Fibroblast of the aortic adventitia (primary cell): Measurements from ENCODE around the gene TEC. TPM values are rescaled to one million over a fixed set of nuclear protein-coding genes. Genes with fewer than 3 reads are reported as not detected.
"Not testable (repeated sequence)": the region's sequence is repeated elsewhere in the genome, so short reads cannot be mapped to it uniquely, and the experiment has no call there.

Experiments
- DNase-seq: peaks from one replicate; pipeline ENCODE4 v3.0.0-alpha.2; 2010; ENCODE audit warnings: low read depth
- H3K4me3 ChIP-seq: 2 replicates; pipeline ENCODE4 v1.5.1; 2011; ENCODE audit warnings: low read depth, mild to moderate bottlenecking, control low read depth, low read length, moderate library complexity
- total RNA-seq: library from RNA; depleted of rRNA; stranded (reverse); fragments of >200 nt; gene quantifications from 2 replicates; pipeline ENCODE4 v1.2.3, GENCODE V29; 2012; ENCODE audit warnings: low replicate concordance
- TF ChIP-seq, protein P1 (sequence below): IDR thresholded peaks from 2 replicates; pipeline ENCODE4 v1.5.1; 2011; ENCODE audit warnings: mild to moderate bottlenecking, low read length, control low read depth, inconsistent platforms; ENCODE audit not compliant: insufficient read depth

The TEC gene
- total RNA-seq, 1 donor = 0.72 TPM

GRCh38 chr4:48191758-48192157 is 77.9 kb downstream of the TEC start:
- DNase-seq = no peak
- no peak overlapping the region for H3K4me3 ChIP-seq
- TF ChIP-seq, protein P1, sequence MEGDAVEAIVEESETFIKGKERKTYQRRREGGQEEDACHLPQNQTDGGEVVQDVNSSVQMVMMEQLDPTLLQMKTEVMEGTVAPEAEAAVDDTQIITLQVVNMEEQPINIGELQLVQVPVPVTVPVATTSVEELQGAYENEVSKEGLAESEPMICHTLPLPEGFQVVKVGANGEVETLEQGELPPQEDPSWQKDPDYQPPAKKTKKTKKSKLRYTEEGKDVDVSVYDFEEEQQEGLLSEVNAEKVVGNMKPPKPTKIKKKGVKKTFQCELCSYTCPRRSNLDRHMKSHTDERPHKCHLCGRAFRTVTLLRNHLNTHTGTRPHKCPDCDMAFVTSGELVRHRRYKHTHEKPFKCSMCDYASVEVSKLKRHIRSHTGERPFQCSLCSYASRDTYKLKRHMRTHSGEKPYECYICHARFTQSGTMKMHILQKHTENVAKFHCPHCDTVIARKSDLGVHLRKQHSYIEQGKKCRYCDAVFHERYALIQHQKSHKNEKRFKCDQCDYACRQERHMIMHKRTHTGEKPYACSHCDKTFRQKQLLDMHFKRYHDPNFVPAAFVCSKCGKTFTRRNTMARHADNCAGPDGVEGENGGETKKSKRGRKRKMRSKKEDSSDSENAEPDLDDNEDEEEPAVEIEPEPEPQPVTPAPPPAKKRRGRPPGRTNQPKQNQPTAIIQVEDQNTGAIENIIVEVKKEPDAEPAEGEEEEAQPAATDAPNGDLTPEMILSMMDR = no peak

DNA sequence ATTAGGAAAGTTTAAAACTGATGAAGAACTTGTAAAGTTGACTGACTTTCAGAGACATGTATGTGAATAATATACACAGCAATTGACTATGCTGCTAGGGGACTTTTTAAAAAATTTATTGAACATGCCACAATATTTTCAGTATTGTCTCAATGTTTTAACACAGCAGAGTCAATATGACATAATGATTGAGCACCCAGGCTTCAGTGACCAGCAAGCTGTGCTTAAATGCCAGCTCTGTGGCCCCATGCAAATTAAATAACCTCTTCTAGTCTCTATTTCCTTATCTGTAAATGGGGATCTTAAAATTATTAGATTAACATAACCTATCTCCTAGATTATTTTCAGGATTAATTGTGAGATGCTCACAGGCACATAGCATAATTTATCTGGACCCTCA is 78.8 kb downstream of the TEC start:
- TF ChIP-seq, protein P1 = no peak
- no peak overlapping the region for H3K4me3 ChIP-seq

GRCh38 chr4:48189731-48190130 is 79.9 kb downstream of the TEC start:
- TF ChIP-seq, protein P1 = no peak
- no peak for DNase-seq
- no peak overlapping the region for H3K4me3 ChIP-seq

More for the DNA sequence above, 78.8 kb downstream of the TEC start:
- DNase-seq = no peak

- no peak for DNase-seq
- TF ChIP-seq, protein P1 = no peak
Measured at GRCh38 chr4:48188390-48188789, 81.2 kb downstream of the TEC start.

GRCh38 chr4:48187813-48188212 is 81.8 kb downstream of the TEC start:
- H3K4me3 ChIP-seq = no peak overlapping the region
- peak; percentile 25 for DNase-seq
- TF ChIP-seq, protein P1 = no peak

More at GRCh38 chr4:48188390-48188789, 81.2 kb downstream of the TEC start:
- H3K4me3 ChIP-seq = no peak overlapping the region

- not testable (repeated sequence) for DNase-seq, H3K4me3 ChIP-seq
Measured at GRCh38 chr4:48187066-48187465, 82.6 kb downstream of the TEC start.

DNA sequence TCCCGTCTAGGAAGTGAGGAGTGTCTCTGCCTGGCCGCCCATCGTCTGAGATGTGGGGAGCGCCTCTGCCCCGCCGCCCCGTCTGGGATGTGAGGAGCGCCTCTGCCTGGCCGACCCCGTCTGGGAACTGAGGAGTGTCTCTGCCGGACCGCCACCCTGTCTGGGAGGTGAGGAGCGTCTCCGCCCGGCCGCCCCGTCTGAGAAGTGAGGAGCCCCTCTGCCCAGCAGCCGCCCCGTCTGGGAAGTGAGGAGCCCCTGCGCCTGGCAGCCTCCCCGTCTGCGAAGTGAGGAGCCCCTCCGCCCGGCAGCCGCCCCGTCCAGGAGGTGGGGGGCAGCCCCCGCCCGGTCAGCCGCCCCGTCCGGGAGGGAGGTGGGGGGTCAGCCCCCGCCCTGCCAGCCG is 83.2 kb downstream of the TEC start:
- not testable (repeated sequence) for H3K4me3 ChIP-seq, DNase-seq

DNA sequence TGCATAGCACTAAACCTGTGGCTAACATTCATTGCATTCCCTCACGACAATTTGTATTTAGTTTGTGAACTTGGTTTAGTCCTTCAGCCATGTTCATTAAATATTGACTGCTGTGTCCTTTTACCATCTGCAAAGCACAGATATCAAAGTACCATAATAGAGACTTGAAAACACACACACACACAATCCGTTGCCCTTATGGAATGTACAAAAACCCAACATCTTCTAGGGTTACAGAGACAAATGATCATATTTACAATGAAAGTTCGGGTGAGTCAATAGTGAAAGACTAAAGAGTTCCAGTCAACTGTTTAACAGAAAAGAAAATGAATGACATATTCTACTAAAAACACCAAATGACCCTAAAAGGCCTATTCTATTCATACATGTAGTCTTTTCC is 84.8 kb downstream of the TEC start:
- TF ChIP-seq, protein P1 = no peak
- no peak for DNase-seq
- no peak overlapping the region for H3K4me3 ChIP-seq
